HG03025 (cell line): ENCODE data around the gene USP21.

Experiments
- ATAC-seq: cut with Tn5 transposase; IDR thresholded peaks from one replicate; pipeline ENCODE4 v1.9.1; 2021; ENCODE audit warnings: mild to moderate bottlenecking, moderate library complexity; ENCODE audit not compliant: unreplicated experiment, low FRiP score

USP21 gene

GRCh38 chr1:161168906-161169305, 9.6 kb downstream of the USP21 start:
- ATAC-seq: no peak

GRCh38 chr1:161171191-161171590, 11.9 kb downstream of the USP21 start:
- no peak for ATAC-seq

DNA sequence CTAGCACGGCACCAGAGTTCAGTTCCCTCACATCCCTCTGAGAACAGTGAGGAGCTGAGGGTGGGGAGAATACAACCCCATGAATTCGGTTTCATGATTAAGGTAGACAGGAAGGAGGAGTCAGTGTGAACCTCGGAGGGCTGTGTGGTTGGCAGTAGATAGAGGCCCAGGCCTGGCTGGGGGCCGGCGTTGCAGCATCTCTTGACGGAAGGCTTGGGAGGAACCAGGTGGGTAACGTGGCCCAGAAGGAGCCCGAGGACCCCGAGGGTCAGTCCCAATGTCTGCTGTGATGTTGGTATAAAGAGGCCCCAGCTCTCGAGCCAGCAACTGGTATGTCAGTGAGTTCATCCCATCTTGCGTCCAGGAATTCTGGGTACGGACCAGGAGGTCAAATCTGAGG, 12.4 kb downstream of the USP21 start:
- no peak for ATAC-seq

GRCh38 chr1:161172349-161172748, 13.0 kb downstream of the USP21 start:
- ATAC-seq: no peak

GRCh38 chr1:161172776-161173376, 13.6 kb downstream of the USP21 start:
- no peak for ATAC-seq

DNA sequence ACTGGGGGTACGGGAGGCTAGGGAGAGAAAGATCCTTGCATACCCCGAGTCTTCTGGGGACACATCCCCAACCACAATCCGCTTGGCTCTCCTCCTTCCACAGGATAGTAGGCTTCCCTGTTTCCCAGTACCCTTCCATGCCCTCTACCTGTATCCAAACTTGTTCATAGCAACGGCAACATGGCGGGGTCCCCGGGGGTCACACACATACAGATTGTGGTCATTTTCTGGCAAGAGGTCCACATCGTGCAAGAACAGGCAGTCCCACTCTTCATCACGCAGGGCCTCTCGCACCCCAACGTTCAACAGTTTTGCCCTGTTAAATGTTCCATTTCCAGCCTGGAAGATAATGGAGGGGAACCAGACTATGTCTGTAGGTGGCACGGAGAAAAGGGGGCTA, 14.4 kb downstream of the USP21 start:
- no peak for ATAC-seq

GRCh38 chr1:161174911-161175310, 15.6 kb downstream of the USP21 start:
- ATAC-seq: no peak

DNA sequence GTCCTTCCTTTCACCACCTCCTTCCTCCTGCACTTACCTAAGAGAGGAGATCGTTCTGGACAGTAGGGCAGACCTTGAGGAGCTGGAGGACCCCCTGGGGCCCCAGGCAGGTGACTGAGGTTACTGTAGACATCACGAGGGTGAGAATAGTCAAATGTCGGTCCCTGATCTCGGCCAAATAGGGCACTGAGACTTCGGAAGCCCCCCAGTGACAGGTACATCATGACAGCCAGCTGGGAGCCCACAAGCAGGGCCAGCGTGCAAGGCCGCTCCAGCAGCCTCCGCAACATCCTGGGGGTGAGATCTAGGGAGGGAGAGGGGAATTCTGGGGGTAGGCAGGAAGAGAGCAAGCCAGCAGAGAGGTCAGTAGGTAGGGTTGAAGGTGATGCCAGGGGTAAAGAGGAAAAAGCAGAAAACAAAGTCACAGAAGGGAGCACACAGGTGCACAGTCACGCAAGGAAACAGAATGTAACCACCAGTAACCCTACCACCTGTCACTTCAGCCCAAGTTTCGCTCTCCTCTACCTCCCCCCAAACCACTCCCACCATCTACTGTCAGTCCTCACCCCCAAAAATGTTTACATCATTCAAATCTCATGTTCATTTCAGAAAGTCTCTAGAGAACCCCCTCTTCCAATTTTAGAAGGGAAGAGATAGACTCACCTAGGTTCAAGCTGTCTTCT, 16.6 kb downstream of the USP21 start:
- ATAC-seq: no peak

DNA sequence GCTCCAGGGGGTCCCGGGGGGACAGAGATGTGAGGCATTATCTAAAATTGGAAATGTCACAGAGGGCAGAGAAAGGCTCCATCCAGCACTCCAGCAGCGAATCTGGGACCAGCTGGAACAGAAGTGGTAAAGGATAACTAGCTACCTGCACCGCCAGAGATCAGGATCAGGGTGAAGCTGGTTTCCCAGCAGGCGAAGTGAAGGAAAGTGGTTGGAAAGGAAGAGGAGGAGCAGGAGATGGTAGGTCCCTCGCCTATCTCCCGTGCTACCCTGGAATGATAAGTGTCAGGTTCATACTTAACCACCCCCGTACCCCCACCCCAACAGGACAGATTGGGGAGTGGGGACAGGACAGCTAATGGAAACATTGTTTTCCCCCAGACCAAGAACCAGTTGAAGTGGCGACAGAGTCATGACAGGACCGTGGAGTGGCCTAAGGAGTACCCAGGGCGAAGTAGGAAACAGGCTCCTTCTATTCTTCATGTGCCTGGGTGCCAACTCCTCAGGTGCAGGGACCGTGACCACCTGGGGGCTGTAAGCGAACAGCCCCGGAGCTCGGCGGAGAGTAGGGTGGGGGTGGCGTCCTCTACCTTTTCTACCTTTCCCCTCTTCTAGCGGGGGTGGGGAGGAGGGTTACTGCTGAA, 17.3 kb downstream of the USP21 start:
- ATAC-seq: peak; percentile 6

DNA sequence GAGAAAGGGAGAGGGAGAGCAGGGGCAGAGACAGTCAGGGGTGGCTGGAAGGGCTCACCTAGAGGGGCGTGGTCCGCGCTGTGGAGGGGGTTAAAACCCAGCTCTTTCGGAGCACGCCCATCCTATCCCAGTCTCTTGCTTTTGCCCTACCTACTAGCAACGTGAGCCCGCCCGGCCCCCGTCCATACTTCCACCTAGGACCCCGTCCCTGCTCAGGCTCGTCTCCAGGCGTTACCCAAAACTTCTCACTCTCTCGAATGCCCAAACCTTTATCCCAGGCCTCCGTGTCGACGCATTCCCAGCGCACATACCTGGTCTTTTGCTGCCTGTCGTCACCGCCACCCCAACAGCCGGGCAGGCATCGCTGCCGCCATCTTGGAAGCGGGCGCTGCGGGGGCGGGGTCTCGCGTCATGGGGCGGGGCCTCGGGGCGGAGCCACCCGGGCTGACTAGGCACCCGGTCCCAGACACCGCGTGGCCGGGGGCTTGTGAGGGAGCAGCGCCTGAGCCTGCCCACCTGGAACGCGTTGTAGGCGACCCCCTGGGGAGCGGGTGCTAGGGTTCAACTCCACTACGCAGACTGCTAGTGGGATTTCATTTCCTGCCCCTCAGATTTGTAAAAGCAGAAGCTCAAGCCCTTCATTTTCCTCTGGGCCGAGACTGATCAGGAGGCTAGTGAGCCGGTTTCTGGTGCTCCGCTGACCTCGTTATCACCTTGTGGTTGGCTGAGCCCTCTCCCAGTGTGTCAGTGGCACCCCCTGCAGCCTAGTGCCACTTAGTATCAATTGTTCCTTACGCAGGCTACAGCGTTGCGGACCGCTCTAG, 18.0 kb downstream of the USP21 start, which contains the start of gene B4GALT3:
Gene B4GALT3, minus strand, starts transcription at position 396 of the 824 bp plus-strand sequence. CDS start 1,447 bp downstream, outside the sequence.
- peak; percentile 76 for ATAC-seq

GRCh38 chr1:161177936-161178244, 18.6 kb downstream of the USP21 start:
- no peak for ATAC-seq

- no peak for ATAC-seq
Observed at GRCh38 chr1:161179698-161180097, 20.4 kb downstream of the USP21 start.

GRCh38 chr1:161180639-161181038, 21.3 kb downstream of the USP21 start:
- no peak for ATAC-seq

DNA sequence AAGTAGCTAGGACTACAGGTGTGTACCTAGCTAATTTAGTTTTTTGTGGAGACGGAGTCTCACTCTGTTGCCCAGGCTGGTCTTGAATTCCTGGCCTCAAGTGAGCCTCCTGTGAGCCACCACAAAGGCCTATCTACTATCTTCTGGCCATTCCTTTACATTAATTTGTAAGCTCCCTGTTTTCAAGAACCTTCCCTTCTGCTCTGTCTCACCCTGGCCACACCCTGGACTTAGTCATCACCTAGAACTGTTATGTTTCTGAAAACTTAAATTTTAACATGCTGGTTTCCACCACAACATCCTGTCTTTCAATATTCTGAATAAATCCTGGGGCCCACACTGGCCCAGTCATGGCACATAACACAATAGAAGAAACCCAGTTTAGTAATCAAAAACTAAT, 22.9 kb downstream of the USP21 start:
- ATAC-seq: peak; percentile 35

DNA sequence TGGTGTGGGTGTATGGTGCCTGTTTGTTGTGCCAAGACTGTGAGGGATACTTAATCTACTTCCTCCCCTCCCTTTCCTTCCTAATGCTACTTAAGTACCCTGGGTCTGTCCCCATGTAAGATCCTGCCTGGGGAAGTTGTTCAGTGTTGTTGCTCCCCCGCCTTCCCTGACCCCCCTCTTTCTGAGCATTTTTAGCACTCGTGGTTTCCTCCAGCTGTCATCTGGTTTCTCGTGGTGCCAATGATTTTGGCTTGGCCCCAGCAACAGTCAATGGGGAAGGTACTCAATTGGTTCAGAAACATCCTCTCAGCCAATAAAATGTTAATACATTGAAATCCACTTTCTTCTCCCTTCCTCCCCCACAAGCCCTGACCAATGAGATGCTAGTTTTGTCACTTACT, 26.0 kb downstream of the USP21 start:
- peak; percentile 60 for ATAC-seq

DNA sequence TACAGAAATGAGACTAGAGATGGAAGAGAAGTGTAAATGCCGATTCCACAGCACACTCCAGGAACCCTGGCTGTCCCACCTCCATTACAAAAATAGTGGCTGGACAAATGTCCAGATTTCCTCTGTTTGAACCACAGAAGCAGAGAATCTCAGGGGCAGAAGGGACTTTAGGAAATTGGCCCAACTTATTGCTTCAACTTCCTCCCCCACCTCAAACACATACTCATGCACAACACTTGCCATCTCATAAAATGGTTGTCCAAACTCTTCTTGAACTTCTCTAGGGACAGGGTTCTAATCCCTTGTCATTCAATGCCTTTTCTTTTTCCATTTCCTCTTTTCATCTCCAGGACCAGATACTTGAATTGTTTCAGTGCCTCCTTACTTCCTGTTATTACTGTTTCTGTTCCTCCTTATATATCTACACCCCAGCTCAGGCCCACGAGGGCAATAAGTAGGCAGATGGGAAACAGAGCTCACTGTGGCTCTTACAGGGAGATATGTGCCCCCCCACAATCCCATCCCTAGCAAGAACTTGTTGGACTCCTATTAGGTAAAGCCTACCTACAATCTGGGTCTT, 26.5 kb downstream of the USP21 start:
- ATAC-seq: peak; percentile 24

DNA sequence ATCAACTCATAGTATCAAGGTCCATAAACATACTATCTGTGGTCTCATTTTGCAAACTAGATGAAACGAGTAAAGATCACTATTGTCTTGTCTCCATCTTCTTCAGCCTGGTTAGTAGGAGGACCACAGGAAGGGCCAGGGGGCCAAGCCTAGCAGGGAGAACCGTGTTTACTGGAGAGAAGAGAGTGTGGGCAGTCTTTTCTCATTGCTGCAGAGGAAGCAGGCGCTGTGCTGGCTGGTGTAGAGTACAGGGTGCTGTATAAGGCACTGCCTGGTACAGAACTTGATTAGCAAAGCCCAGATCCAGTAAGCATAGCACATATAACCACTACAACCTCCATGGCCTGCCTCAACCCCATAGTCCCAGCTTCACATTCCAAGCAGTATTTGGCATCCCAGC, 28.0 kb downstream of the USP21 start:
- no peak for ATAC-seq

GRCh38 chr1:161188381-161188780, 29.1 kb downstream of the USP21 start:
- no peak for ATAC-seq

DNA sequence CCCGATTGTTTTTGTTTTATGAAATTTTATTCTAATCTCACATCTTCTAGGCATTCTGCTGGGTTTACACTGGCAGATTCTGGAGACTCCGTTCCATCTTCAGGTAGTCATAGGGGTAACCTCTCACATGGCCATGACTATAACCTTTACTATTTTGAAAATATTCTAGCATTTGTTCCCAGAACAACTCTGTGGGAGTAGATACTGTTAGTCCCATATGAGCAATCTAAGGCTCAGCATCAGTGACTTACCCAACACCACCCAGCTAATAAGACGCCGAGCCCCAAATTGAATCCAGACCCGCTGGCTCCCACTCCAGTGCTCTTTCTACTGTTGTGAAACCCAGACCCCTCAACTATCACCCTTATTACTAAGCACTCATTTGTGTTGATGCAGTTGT, 29.7 kb downstream of the USP21 start:
- no peak for ATAC-seq

DNA sequence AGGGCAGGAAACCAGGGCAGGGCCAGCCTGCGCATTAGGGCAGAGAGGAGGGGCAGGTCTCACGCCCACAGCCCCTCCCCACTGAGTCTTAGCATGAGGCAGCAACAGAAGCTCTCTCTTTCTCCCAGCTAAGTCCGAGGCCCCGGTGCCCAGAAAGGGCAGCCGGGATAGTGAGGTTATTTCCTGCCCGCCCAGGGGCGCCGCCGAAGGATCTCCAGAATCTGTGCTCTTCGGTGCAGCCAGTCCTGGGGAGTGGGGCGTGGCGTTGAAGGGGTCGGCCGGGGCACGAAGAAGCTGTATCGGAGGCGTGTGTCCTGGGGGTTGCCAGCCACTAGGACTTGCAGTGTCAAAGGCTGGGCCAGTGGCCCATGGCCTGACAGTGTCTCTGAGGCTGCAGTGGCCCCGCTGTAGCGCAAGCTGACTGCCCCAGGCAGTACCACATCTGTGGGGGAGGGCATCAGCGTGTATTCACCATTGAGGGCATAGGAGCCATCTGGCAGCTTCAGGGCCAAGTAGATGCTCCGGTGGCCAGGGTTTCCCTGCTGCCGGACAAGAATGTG, 31.7 kb downstream of the USP21 start:
- ATAC-seq: no peak
